ENCODE data around the gene MAN1B1.

GRCh38 chr9:137044037-137044436 lies 42.7 kb upstream of the MAN1B1 start:
- TF ChIP-seq CTCF (conservative IDR thresholded peaks at IDR 0.05) (no peak), ZFX (IDR thresholded peaks at IDR 0.05) (no peak)

Data from C4-2B (cell line).